ENCODE data around the gene LOX. TPM values are rescaled to one million over a fixed set of nuclear protein-coding genes. Genes with fewer than 3 reads are reported as not detected.

LOX gene
- total RNA-seq, 4 donors from 2014 or later, result 29.3 to 76.5 (median 33.2) TPM

DNA sequence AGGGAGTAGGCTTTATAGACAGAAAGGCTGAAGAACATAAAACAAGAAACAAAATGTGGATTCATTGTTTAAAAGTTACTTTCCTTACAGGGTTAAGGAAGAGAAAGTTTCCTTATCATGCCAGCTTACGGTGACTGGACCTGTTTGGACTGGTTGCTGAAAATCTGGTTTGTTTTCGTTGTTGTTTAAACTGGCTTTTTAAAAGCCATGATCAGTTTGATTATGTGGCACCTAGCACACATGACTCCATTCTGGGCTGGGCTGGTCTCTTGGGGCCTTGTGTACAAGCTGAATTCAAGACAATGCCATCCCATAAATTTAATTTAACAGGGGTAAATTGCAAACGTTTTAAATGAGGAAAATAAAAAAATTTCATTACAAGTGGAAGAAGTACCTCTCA is 32.9 kb upstream of the LOX start:
- TF ChIP-seq, protein P1, sequence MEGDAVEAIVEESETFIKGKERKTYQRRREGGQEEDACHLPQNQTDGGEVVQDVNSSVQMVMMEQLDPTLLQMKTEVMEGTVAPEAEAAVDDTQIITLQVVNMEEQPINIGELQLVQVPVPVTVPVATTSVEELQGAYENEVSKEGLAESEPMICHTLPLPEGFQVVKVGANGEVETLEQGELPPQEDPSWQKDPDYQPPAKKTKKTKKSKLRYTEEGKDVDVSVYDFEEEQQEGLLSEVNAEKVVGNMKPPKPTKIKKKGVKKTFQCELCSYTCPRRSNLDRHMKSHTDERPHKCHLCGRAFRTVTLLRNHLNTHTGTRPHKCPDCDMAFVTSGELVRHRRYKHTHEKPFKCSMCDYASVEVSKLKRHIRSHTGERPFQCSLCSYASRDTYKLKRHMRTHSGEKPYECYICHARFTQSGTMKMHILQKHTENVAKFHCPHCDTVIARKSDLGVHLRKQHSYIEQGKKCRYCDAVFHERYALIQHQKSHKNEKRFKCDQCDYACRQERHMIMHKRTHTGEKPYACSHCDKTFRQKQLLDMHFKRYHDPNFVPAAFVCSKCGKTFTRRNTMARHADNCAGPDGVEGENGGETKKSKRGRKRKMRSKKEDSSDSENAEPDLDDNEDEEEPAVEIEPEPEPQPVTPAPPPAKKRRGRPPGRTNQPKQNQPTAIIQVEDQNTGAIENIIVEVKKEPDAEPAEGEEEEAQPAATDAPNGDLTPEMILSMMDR (IDR thresholded peaks at IDR 0.05), result no peak
- ATAC-seq (ENCODE audit: low FRiP score) (no peak), DNase-seq (ENCODE audit: low spot score) (no peak)

DNA sequence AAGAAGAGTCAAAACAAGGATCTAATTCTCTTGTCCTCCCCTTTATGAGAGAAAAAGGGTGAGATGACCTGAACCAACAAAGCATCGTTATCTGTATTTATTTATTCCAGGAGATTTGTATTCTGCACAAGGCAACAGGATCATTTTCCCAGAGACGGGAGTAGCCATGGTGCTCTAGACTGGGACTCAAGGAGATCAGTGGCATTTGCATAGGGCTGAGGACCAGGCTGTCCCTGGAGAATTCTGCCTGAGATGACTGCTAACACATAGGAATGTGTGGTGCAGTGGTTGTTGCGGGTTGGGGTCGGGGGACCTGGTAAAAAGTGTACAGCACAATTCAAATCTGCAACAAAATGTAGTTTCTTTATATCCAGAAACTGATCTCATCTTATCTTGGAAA is 29.0 kb upstream of the LOX start:
- no peak for ATAC-seq (ENCODE audit: low FRiP score)
- no peak for DNase-seq (ENCODE audit: low spot score)
- TF ChIP-seq, protein P1 (IDR thresholded peaks at IDR 0.05), result no peak

DNA sequence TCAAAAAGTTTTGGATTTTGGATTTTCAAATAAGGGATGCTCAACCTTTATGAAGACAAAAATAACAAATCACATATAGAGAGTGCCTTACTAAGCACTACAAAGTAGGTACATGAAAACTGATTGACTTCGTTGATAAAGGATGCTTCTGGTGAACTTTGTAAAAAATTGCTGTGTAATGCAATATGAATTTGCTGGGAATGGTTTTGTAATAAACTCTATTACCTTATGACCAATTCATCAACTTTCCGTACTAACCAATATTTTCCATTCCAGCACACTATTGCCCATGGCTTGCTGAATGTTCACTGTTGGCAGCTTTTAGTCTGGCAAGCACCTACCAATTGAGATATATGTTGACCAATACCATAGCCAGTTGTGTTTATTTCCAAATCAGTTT is 27.9 kb upstream of the LOX start:
- ATAC-seq (ENCODE audit: low FRiP score) (no peak), DNase-seq (ENCODE audit: low spot score) (no peak)
- TF ChIP-seq, protein P1 (IDR thresholded peaks at IDR 0.05), result no peak

DNA sequence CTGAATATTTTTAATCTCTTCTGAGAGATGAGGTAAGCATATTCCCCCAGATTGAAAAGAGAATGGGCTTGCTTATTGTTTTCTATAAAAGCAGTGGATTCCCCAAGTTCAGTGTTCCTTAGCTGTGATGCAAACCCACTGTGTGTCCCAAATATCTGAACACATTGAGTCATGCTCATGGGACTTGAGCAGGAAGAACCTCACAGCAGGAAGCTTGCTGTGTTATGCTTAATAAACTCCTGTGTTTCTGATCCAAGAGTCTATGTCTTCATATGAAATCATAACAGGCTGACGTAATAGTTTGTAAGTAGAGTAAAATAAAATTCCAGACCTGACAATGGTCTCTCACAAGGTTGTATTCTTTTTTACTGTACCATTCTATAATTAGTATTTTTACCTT is 24.8 kb upstream of the LOX start:
- DNase-seq (ENCODE audit: low spot score) (no peak), ATAC-seq (ENCODE audit: low FRiP score) (no peak)
- TF ChIP-seq, protein P1 (IDR thresholded peaks at IDR 0.05), result no peak

DNA sequence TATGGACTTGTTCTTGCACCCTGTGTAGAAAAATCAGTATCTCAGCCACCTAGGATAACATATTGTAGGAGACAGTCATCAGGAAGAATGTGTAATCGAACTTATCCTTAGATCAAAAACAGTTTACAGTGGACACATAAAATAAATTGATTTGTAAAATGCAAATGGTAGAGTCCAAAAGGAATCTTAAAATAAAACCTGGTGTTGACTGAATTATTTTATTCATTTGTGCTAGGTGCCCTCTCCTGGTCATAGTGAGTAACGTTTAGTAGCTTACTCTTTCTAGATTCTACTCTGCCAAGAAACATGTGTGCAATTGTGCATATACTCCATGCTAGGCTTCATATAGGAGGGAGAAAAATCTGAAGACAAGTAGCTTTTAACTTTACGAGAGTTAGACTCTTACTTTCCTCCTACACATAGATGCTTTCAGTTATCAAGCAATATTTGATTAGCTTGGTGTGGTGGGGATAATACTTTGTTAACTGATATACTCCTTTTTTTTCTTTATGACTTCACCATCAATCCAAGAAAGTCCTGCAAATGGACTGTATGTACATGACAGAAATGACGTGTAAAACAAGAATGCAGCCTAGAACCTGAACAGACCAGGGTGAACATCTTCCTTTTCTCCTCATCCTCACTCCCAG is 23.7 kb upstream of the LOX start:
- no peak for DNase-seq (ENCODE audit: low spot score)
- TF ChIP-seq, protein P1 (IDR thresholded peaks at IDR 0.05), result no peak
- ATAC-seq (ENCODE audit: low FRiP score), result peak; percentile 64

DNA sequence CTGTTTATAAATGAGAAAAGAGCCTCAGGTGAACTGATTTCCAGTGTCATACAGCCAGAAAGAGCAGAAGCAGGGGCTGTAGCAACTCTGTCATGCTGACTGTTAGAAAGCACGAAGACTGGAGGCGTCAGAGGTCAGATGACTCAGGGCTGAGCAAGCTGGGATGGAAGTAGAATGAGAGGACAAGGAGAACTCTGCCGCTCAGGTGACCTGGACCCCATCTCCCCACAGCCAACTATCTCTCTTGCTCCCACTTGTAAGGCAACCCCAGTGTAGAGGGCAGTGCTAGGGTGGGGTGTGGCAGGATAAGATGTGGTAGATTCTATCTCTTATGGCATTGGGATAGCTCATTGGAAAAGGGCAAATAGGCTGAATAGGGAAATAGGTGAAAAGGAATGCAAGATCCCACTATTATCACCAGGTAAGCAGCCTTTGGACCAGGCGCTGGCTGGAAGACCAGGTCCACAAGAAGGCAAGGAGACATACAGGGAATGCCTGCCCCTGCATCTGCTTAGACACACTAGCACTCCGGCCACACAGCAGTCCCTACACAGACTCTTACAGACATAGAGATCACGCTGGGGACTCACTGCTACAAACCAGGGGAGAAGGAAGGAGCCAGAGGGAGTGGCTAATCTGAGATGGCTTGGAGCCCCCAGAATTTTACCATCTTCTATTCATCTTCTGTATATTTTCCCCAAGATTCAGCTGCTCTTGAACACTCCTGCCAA is 21.2 kb upstream of the LOX start:
- TF ChIP-seq, protein P1 (IDR thresholded peaks at IDR 0.05), result no peak
- ATAC-seq (ENCODE audit: low FRiP score) (no peak), DNase-seq (ENCODE audit: low spot score) (no peak)

DNA sequence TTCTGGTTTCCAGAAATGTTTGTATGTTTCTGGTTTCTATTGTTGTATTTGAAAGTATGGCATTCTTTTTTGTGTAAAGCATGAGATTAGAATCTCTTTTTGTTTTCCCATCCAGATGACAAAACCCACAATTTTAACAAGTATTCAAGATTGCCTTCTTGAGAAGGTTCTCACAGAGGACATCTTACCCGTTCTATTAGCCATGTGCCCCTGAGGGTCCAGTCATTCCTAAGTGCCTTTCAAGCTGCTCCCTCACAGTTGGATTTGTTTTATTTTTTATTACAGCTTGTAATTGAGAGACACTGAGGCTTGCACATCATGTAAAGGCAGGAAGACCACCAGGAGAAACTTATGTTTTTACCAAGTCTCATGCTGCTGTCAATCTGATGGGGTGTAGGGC is 19.3 kb upstream of the LOX start:
- DNase-seq (ENCODE audit: low spot score), result no peak
- TF ChIP-seq, protein P1 (IDR thresholded peaks at IDR 0.05), result no peak

More for the DNA sequence above, 19.3 kb upstream of the LOX start:
- no peak for ATAC-seq (ENCODE audit: low FRiP score)

All from omental fat pad (tissue), 4 donors.